Effector CD8-positive, alpha-beta T cell (primary cell): ENCODE data around the gene MAGI2.

Experiments used
- DNase-seq: peaks from one replicate; lab custom pipeline; 2025; lab: John Stamatoyannopoulos, UW

MAGI2 gene

DNA sequence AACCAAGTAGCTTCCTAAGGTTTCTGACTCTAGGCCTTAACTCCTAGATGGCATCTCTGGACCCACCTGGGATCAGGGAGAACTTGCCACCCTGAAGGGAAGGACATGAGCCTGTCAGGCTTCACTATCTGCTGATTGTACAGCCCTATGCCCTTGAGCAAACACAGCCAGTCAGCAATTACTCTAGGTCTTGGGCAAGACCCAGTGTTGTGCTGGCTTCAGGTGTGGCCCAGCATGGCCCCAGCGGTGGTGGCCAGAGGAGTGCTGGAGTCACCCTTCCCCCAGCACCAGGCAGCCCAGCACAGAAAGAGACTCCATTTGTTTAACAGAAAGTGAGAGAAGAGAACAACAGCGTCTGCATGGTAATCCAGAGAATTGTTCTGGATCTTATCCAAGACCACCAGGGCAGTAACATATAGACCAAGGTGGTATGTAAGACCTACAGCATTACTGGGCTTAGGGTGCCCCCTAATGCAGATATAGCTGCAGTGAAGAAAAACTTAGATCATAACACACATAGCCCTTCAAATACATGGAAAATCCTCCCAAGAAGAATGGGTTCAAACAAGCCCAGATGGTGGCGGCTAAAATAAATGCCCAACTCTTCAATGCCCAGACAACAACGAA is 207.7 kb downstream of the MAGI2 start:
- no peak for DNase-seq

GRCh38 chr7:79244482-79244881 is 209.0 kb downstream of the MAGI2 start:
- DNase-seq, result no peak

- DNase-seq, result no peak
These were observed 212.0 kb downstream of the MAGI2 start for GRCh38 chr7:79241288-79242060.

DNA sequence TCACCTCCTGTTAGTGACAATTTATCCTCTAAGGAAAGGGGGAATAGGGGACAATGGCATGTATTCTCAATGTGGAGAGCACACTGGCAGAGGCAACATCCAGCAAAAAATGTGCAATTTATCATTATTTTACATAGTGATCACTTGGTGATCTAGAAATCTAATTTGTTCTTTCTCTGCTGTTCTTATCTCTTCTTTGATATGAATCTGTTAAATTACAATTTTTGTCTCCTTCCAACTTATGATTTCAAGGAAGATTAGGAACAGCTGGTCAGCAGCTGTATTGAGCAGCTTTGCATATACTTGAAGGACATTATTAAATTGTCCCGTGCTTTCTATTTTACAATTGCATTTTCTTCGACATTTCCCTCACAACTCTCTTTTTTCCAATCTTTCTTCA is 213.1 kb downstream of the MAGI2 start:
- DNase-seq, result no peak

- no peak for DNase-seq
These were observed 217.0 kb downstream of the MAGI2 start for GRCh38 chr7:79236352-79237028.

DNA sequence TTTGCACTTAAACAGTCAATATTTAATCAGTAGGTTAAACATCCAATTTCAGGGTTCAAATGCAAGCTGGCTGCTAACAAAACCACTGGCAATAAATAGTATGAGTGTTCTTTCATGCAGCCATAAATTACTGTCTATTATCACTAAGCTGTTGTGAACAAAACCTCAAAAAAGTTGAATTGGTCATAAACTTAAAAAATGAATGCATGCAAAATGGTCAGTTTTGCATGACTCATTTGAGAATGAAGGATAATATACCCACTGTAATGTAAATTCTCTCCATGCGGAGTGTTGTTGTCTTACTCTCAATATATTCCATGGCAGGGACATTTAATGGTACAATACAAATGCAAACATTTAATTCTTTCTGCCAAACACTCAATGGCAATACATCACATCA is 226.4 kb downstream of the MAGI2 start:
- DNase-seq, result no peak

- DNase-seq, result no peak
These were observed 232.3 kb downstream of the MAGI2 start for GRCh38 chr7:79221211-79221610.

- no peak for DNase-seq
These were observed 235.4 kb downstream of the MAGI2 start for GRCh38 chr7:79217976-79218626.

GRCh38 chr7:79217468-79217867 is 236.0 kb downstream of the MAGI2 start:
- DNase-seq, result no peak

DNA sequence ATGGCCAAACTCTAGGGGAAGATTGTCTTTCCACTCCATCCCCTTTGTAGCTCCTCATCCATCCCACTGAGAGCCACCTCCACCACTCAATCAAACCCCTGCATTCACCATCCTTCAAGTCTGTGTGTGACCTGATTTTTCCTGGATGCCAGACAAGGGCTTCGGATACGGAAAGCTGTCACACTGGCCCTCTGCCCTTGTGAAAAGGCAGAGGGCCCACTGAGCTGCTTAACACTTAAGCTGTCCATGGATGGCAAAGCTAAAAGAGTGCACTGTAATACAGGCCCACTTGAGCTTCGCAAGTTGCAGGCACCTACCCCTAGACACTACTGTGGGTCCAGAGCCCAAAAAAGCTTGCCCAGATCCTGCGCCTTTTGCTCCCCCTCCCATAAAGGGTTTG is 237.2 kb downstream of the MAGI2 start:
- no peak for DNase-seq

DNA sequence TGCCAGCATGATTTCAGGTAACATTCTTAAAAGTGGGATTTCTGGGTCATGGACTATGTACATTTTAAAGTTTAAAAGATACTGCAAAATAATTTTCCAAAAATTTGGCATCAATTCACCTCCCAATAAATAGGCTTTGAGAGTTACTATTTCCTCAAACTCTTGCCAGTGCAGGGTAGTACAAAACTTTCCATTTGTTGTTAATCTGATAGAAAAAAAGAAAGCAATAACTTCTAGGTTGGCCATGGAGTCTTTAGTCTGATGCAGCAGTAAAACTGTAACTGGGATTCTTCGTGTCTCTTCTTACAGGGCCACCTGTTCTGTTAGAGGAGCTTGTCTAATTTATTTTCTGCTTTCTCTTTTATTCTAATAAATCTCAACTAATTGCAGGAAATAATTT is 241.1 kb downstream of the MAGI2 start:
- DNase-seq, result no peak

GRCh38 chr7:79211724-79212123 is 241.7 kb downstream of the MAGI2 start:
- DNase-seq, result no peak

- DNase-seq, result no peak
These were observed 253.5 kb downstream of the MAGI2 start for GRCh38 chr7:79199961-79200360.

DNA sequence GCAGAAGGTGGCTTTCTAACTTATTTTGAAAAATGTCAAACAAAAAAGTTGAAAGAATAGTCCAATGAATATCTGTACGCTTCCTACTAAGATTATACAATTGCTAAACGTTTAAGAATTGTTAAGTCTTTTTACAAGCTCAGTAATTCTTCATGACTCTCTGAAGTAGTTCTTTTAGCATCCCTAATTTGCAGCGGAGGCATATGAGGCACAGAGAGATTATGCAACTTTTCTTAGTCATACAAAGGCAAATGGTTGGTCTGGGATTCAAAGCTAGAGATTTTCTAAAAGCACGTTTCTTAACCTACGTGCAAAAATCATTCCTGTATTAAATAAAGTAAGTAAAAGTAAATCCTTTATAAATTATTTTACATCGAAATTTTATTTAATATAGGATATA is 254.2 kb downstream of the MAGI2 start:
- DNase-seq, result no peak

GRCh38 chr7:79185605-79186004 is 267.9 kb downstream of the MAGI2 start:
- DNase-seq, result no peak

GRCh38 chr7:79182283-79182682 is 271.2 kb downstream of the MAGI2 start:
- DNase-seq, result no peak

DNA sequence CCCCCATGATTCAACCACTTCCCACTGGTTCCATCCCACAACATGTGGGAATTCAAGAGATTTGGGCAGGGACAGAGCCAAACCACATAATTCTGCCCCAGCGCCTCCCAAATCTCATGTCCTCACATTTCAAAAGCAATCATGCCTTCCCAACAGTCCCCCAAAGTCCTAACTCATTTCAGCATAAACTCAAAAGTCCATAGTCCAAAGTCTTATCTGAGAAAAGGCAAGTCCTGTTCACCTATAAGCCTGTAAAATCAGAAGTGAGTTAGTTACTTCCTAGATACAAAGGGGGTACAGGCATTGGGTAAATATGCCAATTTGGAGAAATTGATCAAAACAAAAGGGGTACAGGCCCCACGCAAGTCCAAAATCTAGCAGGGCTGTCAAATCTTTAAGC is 272.9 kb downstream of the MAGI2 start:
- no peak for DNase-seq

GRCh38 chr7:79176859-79177477 is 276.5 kb downstream of the MAGI2 start:
- no peak for DNase-seq

- no peak for DNase-seq
These were observed 278.1 kb downstream of the MAGI2 start for GRCh38 chr7:79175374-79175773.

DNA sequence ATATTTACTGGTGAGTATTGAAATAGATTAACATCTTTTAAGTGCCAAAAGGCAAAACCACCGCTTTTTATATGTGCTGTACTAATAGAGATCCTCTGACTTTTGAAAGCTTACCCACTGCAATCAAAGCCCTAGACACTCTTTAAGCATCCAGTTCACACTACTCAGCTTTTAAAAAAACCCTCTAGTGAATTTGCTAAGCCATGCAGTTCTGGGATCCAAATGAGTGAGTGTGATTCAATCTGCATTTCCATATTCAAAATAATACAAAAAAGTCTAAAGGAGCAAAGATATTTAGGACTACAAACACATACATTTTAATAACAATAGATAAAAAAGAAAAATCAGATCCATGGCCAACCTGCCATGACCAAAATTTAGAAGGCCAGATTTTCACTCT is 288.2 kb downstream of the MAGI2 start:
- DNase-seq, result no peak

DNA sequence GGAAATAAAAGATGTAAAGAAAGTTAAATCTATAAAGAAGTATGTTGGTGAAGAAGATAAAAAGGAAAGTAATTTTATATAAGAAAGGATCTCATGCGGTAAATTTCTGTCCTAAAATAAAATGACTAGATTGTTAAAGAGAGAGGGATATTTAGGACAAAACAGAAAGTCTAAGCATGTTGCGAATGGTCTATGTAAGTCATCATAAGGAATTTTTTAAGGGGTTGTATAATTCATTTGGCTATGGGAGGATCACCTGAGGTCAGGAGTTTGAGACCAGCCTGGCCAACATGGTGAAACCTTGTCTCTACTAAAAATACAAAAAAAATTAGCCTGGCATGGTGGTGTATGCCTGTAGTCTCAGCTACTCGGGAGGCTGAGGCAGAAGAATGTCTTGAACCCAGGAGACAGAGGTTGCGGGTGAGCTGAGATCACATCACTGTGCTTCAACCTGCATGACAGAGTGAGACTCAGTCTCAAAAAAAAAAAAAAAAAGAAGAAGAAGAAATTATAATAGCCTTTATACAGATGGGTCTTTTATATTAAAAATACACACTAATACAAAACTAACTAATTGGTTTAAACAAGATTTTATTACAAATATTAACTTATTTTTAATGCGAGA is 294.3 kb downstream of the MAGI2 start:
- DNase-seq, result no peak

DNA sequence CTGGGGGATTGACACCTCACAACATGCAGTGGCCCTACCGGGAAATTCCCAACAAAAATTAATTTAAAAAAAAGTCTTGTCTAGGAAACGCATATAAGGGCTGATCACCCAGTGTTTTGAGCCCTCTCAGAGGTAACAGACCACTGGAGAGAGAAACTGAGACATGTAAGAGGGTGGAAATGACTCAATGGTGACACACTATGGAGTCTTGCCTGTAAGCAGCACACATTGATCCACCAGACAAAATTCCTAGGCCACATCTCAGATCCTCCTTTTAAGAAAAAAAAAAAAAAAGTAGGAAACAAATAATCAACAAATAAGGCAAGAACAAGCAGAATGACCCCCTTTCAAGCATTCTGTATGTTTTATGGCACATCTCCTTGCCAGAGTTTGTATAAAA is 296.2 kb downstream of the MAGI2 start:
- no peak for DNase-seq
